ENCODE data around the gene SEC31B.

The SEC31B gene

DNA sequence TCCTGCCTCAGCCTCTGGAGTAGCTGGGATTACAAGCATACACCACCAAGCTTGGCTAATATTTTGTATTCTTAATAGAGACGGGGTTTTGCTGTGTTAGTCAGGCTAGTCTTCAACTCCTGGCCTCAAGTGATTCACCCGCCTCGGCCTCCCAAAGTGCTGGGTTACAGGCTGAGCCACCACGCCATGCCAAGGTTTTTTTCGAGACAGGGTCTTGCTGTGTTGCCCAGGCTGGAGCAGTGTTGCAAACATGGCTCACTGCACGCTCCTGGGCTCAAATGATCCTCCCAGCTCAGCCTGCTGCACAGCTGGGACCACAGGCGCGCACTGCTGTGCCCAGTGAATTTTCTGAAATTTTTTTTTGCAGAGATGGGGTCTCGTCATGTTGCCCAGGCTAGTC, 3.3 kb upstream of the SEC31B start:
- H3K4me2 ChIP-seq (ENCODE audit: low read length), result no peak overlapping the region
- H3K9ac ChIP-seq (ENCODE audit: low read length), result no peak overlapping the region
- H3K36me3 ChIP-seq (ENCODE audit: insufficient read depth, low read length), result peaks cover 37% of the 10 kb centered on the region

DNA sequence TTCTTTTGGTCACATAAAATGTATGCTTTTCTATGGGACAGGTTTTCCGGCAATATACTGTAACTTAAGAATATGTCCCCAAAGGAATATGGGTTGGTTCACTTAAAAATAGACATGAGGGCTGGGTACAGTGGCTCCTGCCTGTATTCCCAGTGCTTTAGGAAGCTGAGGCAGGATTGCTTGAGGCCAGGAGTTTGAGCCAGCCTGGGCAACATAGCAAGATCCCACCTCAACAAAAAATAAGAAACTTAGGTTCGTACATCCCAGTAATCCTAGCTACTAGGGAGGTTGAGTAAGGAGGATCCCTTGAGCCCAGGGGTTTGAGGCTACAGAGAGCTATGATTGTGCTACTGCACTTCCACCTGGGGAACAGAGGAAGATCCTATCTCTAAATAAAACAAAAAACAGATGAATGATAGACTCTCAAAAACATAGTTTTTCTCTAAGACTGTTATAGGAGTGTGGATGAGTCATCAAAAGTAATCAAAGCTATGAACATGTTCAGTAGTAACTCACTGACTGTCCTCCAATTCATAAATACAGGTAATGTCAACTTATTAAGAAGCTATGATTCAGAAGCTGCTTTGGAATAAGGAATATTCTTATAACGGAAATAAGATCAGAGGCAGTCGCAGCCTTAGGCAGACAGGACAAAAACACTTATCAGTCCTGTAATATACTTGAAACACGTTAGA, 2.6 kb upstream of the SEC31B start:
- H2AFZ ChIP-seq (ENCODE audit: low read length), result no peak overlapping the region
- no peaks in the 10 kb centered on the region for H3K79me2 ChIP-seq (ENCODE audit: insufficient read depth, low read length)
- H3K4me3 ChIP-seq (ENCODE audit: low read depth, low read length, poor library complexity, severe bottlenecking), result no peak overlapping the region
- H3K27ac ChIP-seq (ENCODE audit: low read depth, low read length, poor library complexity, severe bottlenecking), result no peak overlapping the region
- no peak overlapping the region for H3K4me2 ChIP-seq (ENCODE audit: low read length)
- no peaks in the 10 kb centered on the region for H3F3A ChIP-seq (ENCODE audit: insufficient read depth, low read length)
- H3K4me1 ChIP-seq (ENCODE audit: insufficient read depth, low read length, severe bottlenecking), result no peaks in the 10 kb centered on the region
- H3K36me3 ChIP-seq (ENCODE audit: insufficient read depth, low read length), result peaks cover 37% of the 10 kb centered on the region
- no peaks in the 10 kb centered on the region for H4K20me1 ChIP-seq (ENCODE audit: insufficient read depth, low read length)
- no peaks in the 10 kb centered on the region for H3K27me3 ChIP-seq (ENCODE audit: insufficient read depth, low read length)
- H3K9me3 ChIP-seq (ENCODE audit: low read length), result no peaks in the 10 kb centered on the region
- no peaks in the 10 kb centered on the region for H3K9me2 ChIP-seq (ENCODE audit: low read depth, low read length)
- H3K9ac ChIP-seq (ENCODE audit: low read length), result no peak overlapping the region
- TF ChIP-seq, protein P1, sequence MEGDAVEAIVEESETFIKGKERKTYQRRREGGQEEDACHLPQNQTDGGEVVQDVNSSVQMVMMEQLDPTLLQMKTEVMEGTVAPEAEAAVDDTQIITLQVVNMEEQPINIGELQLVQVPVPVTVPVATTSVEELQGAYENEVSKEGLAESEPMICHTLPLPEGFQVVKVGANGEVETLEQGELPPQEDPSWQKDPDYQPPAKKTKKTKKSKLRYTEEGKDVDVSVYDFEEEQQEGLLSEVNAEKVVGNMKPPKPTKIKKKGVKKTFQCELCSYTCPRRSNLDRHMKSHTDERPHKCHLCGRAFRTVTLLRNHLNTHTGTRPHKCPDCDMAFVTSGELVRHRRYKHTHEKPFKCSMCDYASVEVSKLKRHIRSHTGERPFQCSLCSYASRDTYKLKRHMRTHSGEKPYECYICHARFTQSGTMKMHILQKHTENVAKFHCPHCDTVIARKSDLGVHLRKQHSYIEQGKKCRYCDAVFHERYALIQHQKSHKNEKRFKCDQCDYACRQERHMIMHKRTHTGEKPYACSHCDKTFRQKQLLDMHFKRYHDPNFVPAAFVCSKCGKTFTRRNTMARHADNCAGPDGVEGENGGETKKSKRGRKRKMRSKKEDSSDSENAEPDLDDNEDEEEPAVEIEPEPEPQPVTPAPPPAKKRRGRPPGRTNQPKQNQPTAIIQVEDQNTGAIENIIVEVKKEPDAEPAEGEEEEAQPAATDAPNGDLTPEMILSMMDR (IDR thresholded peaks at IDR 0.05; ENCODE audit: low read length), result no peak
- no peak for TF ChIP-seq EZH2 (IDR thresholded peaks at IDR 0.05; ENCODE audit: borderline replicate concordance, low read length)

More for the DNA sequence above, 3.3 kb upstream of the SEC31B start:
- no peaks in the 10 kb centered on the region for H4K20me1 ChIP-seq (ENCODE audit: insufficient read depth, low read length)
- H3K79me2 ChIP-seq (ENCODE audit: insufficient read depth, low read length), result 0 out of 2 replicates have a peak, but pooled peaks cover 1% of the 10 kb centered on the region
- H3F3A ChIP-seq (ENCODE audit: insufficient read depth, low read length), result no peaks in the 10 kb centered on the region
- H3K4me1 ChIP-seq (ENCODE audit: insufficient read depth, low read length, severe bottlenecking), result peaks cover under 1% of the 10 kb centered on the region
- H3K9me3 ChIP-seq (ENCODE audit: low read length), result no peaks in the 10 kb centered on the region
- H3K4me3 ChIP-seq (ENCODE audit: low read depth, low read length, poor library complexity, severe bottlenecking), result no peak overlapping the region
- no peaks in the 10 kb centered on the region for H3K9me2 ChIP-seq (ENCODE audit: low read depth, low read length)
- no peaks in the 10 kb centered on the region for H3K27me3 ChIP-seq (ENCODE audit: insufficient read depth, low read length)
- H3K27ac ChIP-seq (ENCODE audit: low read depth, low read length, poor library complexity, severe bottlenecking), result no peak overlapping the region
- H2AFZ ChIP-seq (ENCODE audit: low read length), result no peak overlapping the region
- TF ChIP-seq EZH2 (IDR thresholded peaks at IDR 0.05; ENCODE audit: borderline replicate concordance, low read length), result no peak
- TF ChIP-seq, protein P1 (IDR thresholded peaks at IDR 0.05; ENCODE audit: low read length), result no peak

DNA sequence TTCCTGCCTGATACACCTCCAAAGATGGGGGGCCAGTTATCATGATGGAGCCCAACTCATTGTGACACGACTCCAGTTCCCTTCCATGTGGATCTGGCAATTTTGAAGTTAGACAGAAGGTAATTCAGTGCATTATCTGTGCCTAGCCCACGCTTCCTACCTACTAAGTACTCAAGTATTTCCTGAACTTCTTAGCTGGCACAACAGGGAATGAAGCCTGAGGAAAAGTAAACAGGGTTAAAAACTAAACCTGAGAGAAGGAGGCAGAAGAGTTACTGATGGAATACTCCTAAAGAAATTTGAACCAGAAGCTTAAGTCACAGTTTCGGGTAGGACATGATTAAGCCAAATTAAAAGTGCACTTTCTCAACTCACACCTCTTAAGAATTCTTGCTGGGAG, 1.1 kb upstream of the SEC31B start:
- Histone ChIP-seq H3K4me3 (ENCODE audit: low read depth, low read length, poor library complexity, severe bottlenecking) (no peak overlapping the region), H3K4me2 (ENCODE audit: low read length) (no peak overlapping the region), H3F3A (ENCODE audit: insufficient read depth, low read length) (no peaks in the 10 kb centered on the region), H3K9me3 (ENCODE audit: low read length) (no peaks in the 10 kb centered on the region), H3K9ac (ENCODE audit: low read length) (no peak overlapping the region), H2AFZ (ENCODE audit: low read length) (no peak overlapping the region), H3K9me2 (ENCODE audit: low read depth, low read length) (no peaks in the 10 kb centered on the region), H3K79me2 (ENCODE audit: insufficient read depth, low read length) (no peaks in the 10 kb centered on the region), H3K27ac (ENCODE audit: low read depth, low read length, poor library complexity, severe bottlenecking) (no peak overlapping the region), H3K36me3 (ENCODE audit: insufficient read depth, low read length) (peaks cover 25% of the 10 kb centered on the region; the same call in 1 of the 2 replicates), H4K20me1 (ENCODE audit: insufficient read depth, low read length) (no peaks in the 10 kb centered on the region), H3K4me1 (ENCODE audit: insufficient read depth, low read length, severe bottlenecking) (no peaks in the 10 kb centered on the region), H3K27me3 (ENCODE audit: insufficient read depth, low read length) (no peaks in the 10 kb centered on the region)
- TF ChIP-seq EZH2 (IDR thresholded peaks at IDR 0.05; ENCODE audit: borderline replicate concordance, low read length), result no peak
- TF ChIP-seq, protein P1 (IDR thresholded peaks at IDR 0.05; ENCODE audit: low read length), result no peak

Measured in OCI-LY1 (cell line).